Inflammatory macrophage treated with lipopolysaccharide for 4 hours (primary cell): ENCODE measurements around the gene SP3.

Experiments used
- DNase-seq: peaks from one replicate; pipeline ENCODE4 v3.0.0-alpha.2; 2020

Gene SP3

DNA sequence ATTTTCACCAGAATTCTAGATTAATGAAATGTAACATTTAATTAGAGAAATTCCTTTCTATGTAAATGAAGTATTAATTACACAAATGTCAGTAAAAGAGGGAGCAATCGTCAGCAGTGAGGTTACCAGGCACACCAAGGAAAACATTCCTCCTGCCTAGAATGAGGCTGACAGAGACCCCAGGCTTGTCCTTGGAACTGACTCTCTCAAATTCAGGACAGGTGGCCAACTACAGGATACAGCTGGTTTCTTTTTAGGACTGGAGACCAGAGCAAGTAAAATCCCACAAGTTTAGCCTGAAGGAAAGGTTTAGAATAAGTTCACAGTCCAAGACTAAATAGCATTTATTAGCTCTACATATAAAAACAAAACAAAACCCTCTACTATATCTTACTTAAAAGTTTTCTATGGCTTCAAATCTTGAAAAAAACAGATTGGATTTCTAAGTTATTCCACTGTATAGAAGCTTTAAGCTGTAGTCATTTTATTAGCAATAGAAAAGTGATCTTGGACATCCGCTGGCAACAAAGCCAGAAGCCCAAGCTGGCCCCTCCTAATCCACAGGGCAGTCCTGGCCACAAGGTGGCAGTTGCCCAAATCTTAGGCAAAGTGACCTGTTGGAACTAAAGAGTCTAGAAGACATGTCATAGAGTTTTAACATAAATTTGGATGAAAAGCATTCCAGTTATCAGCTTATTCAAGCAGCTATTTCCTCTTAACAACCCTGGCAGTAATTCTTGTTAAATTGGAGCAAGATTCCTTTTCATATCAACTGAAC, 81.0 kb downstream of the SP3 start:
- peak; percentile 57 for DNase-seq

DNA sequence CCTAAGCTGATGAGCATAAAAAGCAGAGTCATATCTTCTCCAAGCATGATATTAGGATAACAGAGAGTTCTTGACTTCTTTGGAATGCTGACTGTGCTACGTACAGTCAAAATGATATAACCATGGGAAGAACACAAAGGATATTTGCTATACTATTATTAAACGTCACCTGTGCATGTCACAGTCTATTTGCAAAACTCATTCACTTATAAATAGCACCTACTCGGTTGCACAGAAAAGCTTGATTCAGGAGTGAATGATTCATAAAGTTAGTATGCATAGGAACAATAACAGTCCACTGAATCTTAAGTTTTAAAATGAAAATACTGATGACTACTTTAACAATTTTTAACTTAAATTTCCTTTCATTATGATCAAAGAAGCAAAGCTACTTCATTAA, 83.3 kb downstream of the SP3 start:
- DNase-seq = no peak

DNA sequence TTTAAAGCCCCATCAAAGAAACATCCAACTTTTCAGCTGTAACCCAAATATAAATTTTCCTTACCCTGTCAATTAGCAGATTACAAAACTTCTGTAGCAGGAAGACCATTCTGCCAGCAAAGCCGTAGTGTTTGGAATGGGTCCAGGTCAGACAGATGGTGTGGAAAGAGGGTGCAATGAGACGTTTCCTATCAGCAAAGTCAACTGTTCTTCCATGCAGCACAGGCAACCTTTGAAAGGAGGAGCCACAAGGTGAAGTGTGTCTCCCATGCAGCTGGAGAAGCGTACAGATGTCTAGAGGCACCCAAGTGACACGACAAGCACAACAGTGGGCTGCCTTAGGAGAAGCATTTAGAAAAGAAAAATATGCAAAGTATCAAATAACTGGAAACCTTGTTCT, 83.7 kb downstream of the SP3 start:
- DNase-seq = no peak

DNA sequence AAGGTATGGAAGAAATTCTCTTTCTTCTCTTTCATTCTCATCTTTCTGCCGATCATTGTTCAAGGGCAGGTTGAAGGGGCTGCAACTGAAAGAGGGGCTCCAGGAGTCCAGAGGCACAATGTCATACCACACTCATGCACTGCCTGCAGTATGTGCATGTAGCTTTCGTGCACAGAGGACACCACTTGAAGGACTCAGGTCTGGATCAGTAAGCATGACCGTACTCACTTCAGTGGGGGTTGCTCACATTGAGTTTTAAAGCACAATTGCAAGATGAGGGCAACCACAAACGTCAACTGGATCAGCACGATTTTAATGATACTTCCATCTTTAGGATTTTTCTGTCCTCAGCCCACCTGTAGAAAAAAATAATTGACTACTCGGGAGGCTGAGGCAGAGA, 84.6 kb downstream of the SP3 start:
- DNase-seq = no peak

DNA sequence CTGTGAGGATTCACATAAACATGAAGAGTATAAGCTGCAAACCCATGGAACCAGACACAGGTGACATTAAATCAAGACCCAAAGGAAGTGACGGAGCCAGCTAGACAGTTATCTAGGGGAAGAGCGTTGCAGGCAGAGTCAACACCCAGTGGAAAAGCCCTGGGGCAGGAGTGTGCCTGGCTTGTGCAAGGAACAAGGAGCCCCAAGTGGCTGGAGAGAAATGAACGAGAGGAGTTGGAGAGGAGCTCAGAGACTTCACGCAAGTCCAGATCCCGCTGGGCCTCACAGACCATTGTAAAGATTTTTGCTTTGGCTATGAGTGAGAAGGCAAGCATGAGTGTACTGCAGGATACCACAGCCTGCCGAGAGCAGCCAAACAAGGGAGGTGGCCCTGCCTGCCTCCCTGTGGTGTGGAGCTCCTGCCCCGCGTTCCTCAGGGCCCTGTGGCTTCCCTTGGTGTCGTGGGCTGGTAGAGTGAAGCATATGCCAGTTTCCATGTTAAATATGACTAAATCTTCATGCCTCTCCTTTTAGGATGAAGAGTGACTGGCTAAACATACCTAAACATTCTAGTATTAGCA, 88.2 kb downstream of the SP3 start:
- DNase-seq = no peak

DNA sequence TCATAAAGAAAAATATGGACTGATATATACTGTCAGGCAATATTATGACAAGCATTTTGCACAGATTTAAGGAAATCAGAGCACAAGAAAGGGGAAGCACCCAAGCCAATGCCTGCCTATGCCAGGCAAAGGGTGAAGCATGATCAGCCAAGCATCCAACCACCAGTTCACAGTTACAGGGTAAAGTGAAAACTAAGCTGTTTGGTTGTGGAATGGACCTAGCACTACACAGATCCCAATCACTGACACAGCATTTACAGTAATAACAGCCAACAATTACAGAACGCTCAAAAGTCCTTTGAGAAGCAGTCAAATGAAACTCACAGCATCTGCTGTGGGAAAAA, 90.3 kb downstream of the SP3 start:
- DNase-seq = peak; percentile 63

DNA sequence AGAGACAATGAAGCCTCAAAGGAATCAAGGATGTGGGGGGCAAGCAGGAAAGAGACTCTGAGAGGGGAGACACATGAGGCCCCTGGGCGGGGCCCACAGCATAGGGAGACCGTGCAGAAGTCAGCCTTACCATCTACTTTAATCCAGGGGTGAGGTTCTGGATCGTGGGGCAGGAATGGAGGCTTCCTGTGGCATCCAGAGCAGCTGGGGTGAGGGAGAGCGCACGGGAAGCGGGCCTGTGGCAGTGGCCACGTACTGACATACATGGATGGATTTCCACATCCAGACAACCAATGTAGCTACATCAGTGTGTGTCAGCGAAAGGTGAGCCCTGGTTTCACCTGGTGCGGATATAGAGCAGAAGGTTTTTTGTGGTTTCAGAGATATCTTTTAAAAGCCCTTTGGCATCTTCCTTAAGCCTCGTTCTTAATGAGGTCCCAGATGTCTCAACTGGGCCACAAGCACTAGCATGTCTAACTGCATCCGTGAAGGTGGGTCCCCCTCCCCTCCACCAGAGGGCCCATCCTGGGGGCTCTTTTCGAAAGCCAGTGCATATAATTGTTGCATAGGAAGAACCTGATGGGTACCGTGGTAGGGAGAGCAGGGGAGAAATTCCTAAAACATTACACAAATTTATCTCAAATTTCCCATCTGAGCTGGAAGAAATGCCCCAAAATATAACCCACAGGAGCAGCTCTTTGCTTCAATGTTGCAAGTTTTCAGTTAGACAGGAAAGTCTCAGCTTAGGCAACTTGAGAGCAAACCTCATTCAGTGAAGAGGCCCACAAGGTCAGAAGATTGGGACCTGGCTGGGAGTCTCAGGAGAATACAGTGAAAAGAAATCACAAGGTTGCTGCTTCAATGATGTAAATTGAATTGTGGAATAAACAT, 90.9 kb downstream of the SP3 start:
- DNase-seq = peak; percentile 47

DNA sequence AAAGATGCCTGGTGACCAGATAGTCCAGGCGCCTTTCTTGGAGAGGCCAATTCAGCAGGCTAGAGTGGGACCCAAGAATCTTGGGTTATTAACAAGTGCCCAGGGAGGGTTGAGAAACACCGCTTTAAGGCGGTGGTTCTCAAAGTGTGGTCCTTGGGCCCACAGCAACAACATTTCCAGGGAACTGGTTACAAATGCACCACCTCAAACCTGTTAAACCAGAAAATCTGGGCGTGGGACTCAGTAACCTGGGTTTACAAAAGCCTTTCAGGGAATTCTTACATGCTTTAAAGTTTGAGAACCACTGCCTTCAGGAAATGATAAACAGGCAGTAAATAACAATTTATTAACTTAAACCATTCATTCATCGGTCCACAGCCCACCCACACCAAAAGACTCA, 92.5 kb downstream of the SP3 start:
- no peak for DNase-seq

DNA sequence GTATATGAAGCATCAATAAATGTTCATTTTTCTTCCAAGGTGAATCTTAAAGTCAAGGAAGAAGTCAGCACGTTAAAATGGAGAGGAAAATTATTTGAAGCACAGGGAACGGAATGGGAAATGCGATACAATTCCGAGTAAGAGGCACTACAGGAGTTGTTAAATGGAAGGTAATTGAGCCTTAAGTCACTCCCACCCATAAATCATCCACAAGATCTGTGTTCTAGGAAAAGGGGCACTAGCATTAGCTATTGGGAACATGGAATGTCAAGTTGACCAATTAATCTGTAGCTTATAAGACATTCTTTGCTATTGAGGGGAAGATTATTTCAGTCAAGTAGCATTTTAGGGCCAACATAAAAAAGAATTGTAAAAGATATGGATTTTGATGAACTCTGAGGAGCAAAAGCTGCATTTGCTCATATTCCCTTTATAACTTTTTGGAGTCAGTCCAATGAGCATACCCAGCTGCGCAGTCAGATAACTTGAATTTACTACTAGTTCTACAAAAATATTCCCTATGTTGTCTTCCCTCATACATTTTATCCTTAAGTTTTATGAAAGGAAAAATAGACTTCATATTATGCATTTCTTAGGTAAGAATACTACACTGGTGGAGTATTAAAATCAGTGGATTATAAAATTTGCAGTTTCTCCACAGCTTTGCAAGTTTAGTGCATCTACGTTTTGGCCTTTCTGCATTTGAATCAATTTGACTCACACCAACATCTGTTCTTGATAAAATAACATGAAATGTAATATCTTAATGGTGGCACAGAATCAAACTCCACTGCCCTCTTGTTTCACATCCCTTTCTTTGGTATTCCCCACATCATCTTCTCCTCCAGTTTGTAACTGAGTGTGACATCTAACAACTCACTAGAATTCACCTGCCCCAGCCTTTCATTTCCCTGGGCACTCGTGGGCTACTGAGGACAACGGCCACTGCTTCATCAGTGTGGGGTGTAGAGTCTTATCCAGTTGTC, 95.6 kb downstream of the SP3 start:
- no peak for DNase-seq

DNA sequence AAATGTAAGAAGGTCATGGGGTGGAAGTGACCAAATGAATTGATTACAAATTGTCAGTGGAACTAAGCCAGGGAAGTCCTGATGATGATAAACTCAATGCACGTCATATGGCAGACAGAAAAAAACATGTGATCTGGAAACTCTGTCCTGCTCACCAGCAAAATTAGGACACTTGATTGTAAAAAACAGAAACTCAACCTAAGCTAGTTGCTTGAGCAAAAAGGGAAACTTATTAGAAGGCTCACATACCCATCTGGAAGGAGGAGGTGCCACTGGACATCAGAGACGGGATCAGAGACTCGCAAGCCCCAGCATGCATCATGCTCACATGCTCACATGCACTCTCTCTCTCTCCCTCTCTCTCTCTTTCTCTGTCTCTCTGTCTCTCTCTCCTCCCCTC, 96.8 kb downstream of the SP3 start:
- DNase-seq = peak; percentile 46

DNA sequence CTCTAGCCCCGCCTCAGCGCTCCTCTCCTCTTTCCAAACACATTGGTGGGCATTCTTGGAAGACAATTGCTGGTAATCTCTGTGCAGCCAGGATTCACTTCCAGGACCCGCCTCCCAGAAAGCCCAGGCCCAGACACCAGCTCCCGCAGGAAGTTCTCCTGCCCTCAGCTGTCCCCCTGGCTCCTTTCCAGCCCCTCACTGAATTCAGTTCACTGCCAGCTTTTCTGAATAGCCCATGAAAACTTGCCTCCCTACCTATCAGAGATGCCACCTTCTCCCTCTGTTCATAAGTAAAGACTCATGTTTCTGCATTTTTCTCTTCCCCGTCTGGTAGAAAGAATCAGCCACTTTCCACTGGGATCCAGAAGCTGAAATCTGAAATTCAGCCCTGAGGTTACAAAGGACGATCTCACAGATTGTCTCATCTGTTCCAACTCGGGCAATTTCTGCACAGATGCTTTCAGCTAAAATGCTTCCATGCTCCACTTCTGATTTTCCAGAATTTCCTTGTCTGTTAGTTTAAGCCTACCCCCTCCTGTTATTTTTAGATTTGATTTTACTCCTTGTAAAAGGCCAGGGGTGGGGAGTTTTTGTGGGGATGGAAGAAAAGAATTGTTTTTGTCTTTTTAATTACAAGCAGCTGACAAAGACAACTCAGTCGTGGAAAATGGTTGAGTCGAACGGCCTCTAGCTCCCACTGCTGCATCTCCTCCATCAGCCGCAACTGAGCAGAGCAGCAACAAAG, 98.1 kb downstream of the SP3 start:
- DNase-seq = no peak

DNA sequence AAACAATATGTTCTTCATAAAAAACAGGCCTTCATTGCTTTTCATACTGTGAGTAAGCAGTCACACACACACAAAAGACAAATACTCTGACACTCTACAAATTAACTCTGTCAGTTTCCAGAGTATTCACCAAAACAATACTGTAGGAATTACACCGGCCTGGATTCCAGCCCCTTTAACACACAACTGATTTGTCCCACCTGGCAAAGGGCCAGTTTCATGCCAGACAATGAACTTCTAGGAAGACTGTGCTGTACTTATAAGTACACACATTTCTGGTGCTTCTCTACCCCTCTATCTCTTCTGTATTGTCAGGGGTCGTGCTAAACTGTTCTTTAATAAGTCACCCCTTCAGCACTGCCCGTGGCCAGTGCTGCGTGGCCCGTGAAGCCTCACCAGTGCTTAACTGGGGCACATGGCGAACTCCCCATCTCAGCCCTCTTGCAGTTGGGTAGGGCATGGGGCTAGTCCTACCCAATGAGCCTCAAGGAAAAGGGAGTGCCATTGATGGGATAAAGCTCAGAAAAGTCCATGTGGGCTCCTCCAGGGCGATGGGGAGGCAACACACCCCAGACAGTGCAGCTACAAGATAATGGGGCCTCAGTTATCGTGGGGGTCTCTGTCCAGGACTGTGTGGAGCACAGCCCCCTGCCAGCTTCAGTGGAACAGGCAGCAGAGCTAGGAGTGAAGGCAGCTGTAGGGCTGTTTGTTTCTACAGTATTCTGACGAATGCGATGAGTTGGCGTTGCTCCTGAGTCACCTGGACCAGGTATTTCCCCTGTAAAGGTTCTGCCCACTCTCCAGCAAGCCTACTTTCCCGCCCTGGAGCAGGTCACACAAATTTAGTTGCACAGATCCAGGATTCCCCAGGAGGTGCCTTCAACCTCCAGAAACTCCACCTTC, 99.0 kb downstream of the SP3 start:
- no peak for DNase-seq

DNA sequence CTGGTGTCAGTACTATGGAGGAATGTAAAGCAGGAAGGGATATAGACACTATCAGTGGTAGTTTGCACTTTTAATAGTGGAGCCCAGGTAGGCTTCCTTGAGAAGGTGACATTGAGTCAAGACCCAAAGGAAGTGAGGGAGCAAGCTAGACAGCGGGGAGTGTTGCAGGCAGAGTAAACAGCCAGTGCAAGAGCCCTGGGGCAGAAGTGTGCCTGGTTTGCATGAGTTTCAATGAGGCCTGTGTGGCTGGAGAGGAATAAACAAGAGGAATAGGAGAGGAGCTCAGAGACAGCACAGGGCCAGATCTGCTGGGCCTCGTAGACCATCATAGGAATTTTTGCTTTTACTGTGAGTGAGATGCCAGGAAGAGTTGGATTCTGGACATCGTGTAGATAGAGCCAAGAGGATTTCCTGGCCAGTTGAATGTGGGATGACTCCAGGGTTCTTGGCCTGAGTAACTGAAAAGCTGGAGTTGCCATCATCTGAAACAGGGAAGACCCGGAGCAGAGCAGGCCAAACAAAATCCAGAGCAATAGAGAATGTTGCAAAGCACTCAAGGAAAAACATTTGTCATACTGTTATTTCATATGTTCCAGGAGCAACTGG, 102.5 kb downstream of the SP3 start:
- no peak for DNase-seq

DNA sequence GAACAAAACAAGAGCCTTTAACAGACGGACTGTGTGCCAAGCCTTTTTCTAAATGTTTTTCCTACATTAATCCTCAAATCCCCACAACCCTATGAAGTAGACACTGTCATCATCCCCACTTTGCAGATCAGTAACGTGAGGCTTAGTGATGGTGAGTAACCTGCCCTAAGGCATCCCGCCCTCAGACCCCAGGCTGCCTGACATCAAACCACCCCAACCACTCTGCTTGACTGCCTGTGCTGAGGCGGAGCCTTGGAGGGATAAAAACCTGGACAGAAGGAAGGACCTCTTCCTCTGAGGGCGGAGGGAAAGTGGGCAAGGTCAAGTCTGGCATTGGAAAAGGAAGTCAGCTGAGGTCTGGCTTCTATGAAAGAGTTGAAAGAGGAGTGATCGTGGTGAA, 104.6 kb downstream of the SP3 start:
- DNase-seq = no peak

DNA sequence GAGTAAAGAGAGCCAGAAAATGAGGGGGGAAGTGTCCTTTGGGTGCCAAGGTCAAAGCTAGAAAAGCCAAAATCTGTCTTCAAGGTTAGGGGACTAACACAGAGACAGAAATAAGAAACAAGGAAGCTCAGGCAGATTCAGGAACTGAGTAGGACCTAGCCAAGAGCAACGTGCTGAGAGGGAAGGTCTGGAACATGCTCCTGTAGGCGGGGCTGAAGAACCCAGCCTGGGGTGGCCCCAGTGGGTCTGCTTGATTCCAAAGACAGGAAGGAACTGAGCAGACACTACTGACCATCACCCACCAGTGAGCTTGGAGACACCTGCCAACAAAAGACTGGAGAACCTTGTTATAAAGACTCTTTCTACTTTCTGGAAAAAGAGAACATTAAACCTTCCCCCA, 105.1 kb downstream of the SP3 start:
- DNase-seq = peak; percentile 57

DNA sequence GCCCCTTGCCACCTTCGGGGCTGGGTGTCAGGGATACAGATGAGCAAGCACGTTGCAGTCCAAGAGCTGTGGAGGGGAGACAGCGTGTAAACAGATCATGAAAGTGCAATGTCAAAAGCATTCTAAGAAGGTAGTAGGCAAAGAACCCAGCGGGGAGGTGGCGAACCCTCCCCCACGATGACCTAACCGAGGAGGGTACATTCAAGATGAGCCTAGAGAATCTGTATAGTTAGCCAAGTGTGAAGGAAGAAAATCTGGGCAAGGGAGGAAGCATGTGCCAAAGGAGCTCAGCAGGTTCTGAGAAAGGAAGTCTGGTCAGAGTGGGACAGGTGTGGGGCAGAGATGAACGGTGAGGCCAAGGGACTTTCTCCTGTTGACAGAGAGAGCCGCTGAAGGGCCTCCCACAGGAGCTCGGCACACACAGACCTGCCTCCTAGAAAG, 106.9 kb downstream of the SP3 start:
- no peak for DNase-seq
